ENCODE measurements around the gene SORCS2. TPM values are rescaled to one million over a fixed set of nuclear protein-coding genes. Genes with fewer than 3 reads are reported as not detected.

Gene SORCS2
- total and polyA plus RNA-seq, 2 donors (not counting 1 experiment from before 2014, with no cell fraction given), result not detected

- CTCF ChIA-PET, result no interaction called here
- Mint-ChIP-seq H3K4me1 (no peaks in the 10 kb centered on the region), H3K4me3 (no peak overlapping the region), H3K27ac (no peak overlapping the region), H3K27me3 (no peaks in the 10 kb centered on the region), H3K9me3 (ENCODE audit: insufficient read depth) (peaks cover 6% of the 10 kb centered on the region)
- 65% methylated on average over 12 of the region's 12 CpGs for WGBS (ENCODE audit: insufficient coverage)
- H3K4me3 ChIP-seq (ENCODE audit: control extremely low read depth in 1 of 5, extremely low read depth in 1 of 5, insufficient read depth in 1 of 5, low read depth in 2 of 5, low read length in 4 of 5), result no peak overlapping the region
- H3K4me2 ChIP-seq (replicated peaks; ENCODE audit: low read depth, low read length, poor library complexity, severe bottlenecking), result no peak overlapping the region
- intact Hi-C loops (cut with micrococcal nuclease), result no loop called here
- H3K4me1 ChIP-seq (ENCODE audit: control insufficient read depth in 2 of 2, insufficient read depth in 2 of 2, low read length in 2 of 2), result no peaks in the 10 kb centered on the region
- no peaks in the 10 kb centered on the region for H3K79me2 ChIP-seq (ENCODE audit: control insufficient read depth, insufficient read depth, low read length)
- no peak overlapping the region for H3K27ac ChIP-seq (ENCODE audit: low read length in 2 of 2)
- no peak for DNase-seq
- POLR2A ChIA-PET, result no interaction called here
- no peak overlapping the region for H2AFZ ChIP-seq (ENCODE audit: insufficient read depth, low read depth, low read length, poor library complexity, severe bottlenecking)
- H3K36me3 ChIP-seq (replicated peaks in 1 of 2; ENCODE audit: control extremely low read depth in 1 of 2, control insufficient read depth in 1 of 2, extremely low read depth in 1 of 2, insufficient read depth in 2 of 2, low read length in 1 of 2), result no peaks in the 10 kb centered on the region
- H3K9me3 ChIP-seq (ENCODE audit: control extremely low read depth in 1 of 3, control insufficient read depth in 2 of 3, insufficient read depth in 1 of 3, low read length in 2 of 3), result peaks cover 0 to 18% (median 0%) of the 10 kb centered on the region in 3 donors
- no peak overlapping the region for H3K9ac ChIP-seq (ENCODE audit: low read length)
- TF ChIP-seq CTCF (IDR thresholded peaks at IDR 0.05) (no peak), EZH2 (IDR thresholded peaks at IDR 0.05; ENCODE audit: borderline replicate concordance, insufficient read depth, low read depth, low read length, poor library complexity, severe bottlenecking) (no peak)
- no peaks in the 10 kb centered on the region for H3K27me3 ChIP-seq (replicated peaks in 1 of 4; ENCODE audit: control extremely low read depth in 1 of 4, control insufficient read depth in 3 of 4, insufficient read depth in 4 of 4, low read length in 3 of 4)
- no peak for ATAC-seq (ENCODE audit: low read depth)
- H4K20me1 ChIP-seq (ENCODE audit: control insufficient read depth, insufficient read depth, low read length, poor library complexity, severe bottlenecking), result no peaks in the 10 kb centered on the region
These were observed 197.4 kb downstream of the SORCS2 start for GRCh38 chr4:7389719-7390118.

- DNase-seq, result no peak
- 84% methylated on average over 13 of the region's 13 CpGs for WGBS (ENCODE audit: insufficient coverage)
- no peak overlapping the region for H3K4me3 Mint-ChIP-seq
These were observed 198.0 kb downstream of the SORCS2 start for GRCh38 chr4:7390336-7390735.

More at GRCh38 chr4:7390336-7390735, 198.0 kb downstream of the SORCS2 start:
- intact Hi-C loops (cut with micrococcal nuclease), result no loop called here
- H3K36me3 ChIP-seq (replicated peaks in 1 of 2; ENCODE audit: control extremely low read depth in 1 of 2, control insufficient read depth in 1 of 2, extremely low read depth in 1 of 2, insufficient read depth in 2 of 2, low read length in 1 of 2), result no peaks in the 10 kb centered on the region
- Mint-ChIP-seq H3K4me1 (no peaks in the 10 kb centered on the region), H3K27ac (no peak overlapping the region), H3K27me3 (no peaks in the 10 kb centered on the region), H3K9me3 (ENCODE audit: insufficient read depth) (peaks cover 6% of the 10 kb centered on the region)
- ChIA-PET POLR2A (no interaction called here), CTCF (no interaction called here)
- no peak overlapping the region for H3K27ac ChIP-seq (ENCODE audit: low read length in 2 of 2)
- no peak for TF ChIP-seq CTCF (IDR thresholded peaks at IDR 0.05)
- TF ChIP-seq EZH2 (IDR thresholded peaks at IDR 0.05; ENCODE audit: borderline replicate concordance, insufficient read depth, low read depth, low read length, poor library complexity, severe bottlenecking), result no peak
- H3K27me3 ChIP-seq (replicated peaks in 1 of 4; ENCODE audit: control extremely low read depth in 1 of 4, control insufficient read depth in 3 of 4, insufficient read depth in 4 of 4, low read length in 3 of 4), result no peaks in the 10 kb centered on the region
- H3K4me2 ChIP-seq (replicated peaks; ENCODE audit: low read depth, low read length, poor library complexity, severe bottlenecking), result no peak overlapping the region
- no peaks in the 10 kb centered on the region for H3K79me2 ChIP-seq (ENCODE audit: control insufficient read depth, insufficient read depth, low read length)
- no peaks in the 10 kb centered on the region for H3K4me1 ChIP-seq (ENCODE audit: control insufficient read depth in 2 of 2, insufficient read depth in 2 of 2, low read length in 2 of 2)
- H4K20me1 ChIP-seq (ENCODE audit: control insufficient read depth, insufficient read depth, low read length, poor library complexity, severe bottlenecking), result no peaks in the 10 kb centered on the region
- no peak overlapping the region for H2AFZ ChIP-seq (ENCODE audit: insufficient read depth, low read depth, low read length, poor library complexity, severe bottlenecking)
- peaks cover 0 to 16% (median 0%) of the 10 kb centered on the region in 3 donors for H3K9me3 ChIP-seq (ENCODE audit: control extremely low read depth in 1 of 3, control insufficient read depth in 2 of 3, insufficient read depth in 1 of 3, low read length in 2 of 3)
- H3K4me3 ChIP-seq (ENCODE audit: control extremely low read depth in 1 of 5, extremely low read depth in 1 of 5, insufficient read depth in 1 of 5, low read depth in 2 of 5, low read length in 4 of 5), result no peak overlapping the region
- ATAC-seq (ENCODE audit: low read depth), result no peak
- H3K9ac ChIP-seq (ENCODE audit: low read length), result no peak overlapping the region
